ENCODE measurements around the gene CACNA1F. TPM values are rescaled to one million over a fixed set of nuclear protein-coding genes. Genes with fewer than 3 reads are reported as not detected.

The CACNA1F gene
- total RNA-seq, 1 experiment from 2014 or later, result not detected

DNA sequence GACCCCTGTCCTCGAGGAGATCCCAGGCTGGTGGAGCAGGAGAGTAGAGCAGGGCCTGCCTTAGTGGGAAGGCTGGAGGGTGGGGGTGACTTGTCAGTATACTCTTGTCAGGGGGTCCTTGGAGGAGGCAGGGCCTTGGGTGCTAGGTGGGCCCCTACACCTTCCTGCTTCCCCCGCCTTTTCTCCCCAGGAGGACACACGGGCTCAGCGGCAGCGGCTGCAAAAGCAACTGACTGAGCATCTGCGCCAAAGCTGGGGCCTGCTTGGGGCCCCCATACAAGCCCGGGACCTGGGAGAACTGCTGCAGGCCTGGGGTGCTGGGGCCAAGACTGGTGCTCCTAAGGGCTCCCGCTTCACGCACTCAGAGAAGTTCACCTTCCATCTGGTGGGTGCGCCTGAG is 13.4 kb upstream of the CACNA1F start:
- POLR2A ChIA-PET (ENCODE audit: unreplicated experiment), result no interaction called here

DNA sequence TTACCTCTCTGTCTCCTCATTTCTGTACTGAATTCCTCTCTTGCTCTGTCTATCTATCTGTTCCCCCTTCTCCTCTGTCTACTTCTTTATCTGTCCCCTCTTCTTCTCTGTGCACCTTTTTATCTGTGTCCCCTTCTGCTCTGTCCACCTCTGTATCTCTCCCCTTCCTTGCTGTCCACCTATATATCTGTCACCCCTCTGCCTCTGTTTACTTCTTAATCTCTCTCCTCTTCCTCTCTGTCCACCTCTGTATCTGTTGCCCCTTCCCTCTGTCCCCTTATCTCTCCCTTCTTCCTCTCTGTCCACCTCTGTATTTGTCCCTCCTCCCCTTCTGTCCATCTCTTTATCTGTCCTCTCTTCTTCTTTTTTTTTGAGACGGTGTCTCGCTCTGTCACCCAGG is 11.1 kb upstream of the CACNA1F start:
- no peak for ATAC-seq
- TF ChIP-seq EZH2phosphoT487 (IDR thresholded peaks at IDR 0.05; ENCODE audit: borderline replicate concordance, low read length) (no peak), EZH2 (IDR thresholded peaks at IDR 0.05; ENCODE audit: low read length, unreplicated experiment) (no peak)
- TF ChIP-seq, protein P1, sequence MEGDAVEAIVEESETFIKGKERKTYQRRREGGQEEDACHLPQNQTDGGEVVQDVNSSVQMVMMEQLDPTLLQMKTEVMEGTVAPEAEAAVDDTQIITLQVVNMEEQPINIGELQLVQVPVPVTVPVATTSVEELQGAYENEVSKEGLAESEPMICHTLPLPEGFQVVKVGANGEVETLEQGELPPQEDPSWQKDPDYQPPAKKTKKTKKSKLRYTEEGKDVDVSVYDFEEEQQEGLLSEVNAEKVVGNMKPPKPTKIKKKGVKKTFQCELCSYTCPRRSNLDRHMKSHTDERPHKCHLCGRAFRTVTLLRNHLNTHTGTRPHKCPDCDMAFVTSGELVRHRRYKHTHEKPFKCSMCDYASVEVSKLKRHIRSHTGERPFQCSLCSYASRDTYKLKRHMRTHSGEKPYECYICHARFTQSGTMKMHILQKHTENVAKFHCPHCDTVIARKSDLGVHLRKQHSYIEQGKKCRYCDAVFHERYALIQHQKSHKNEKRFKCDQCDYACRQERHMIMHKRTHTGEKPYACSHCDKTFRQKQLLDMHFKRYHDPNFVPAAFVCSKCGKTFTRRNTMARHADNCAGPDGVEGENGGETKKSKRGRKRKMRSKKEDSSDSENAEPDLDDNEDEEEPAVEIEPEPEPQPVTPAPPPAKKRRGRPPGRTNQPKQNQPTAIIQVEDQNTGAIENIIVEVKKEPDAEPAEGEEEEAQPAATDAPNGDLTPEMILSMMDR (conservative IDR thresholded peaks at IDR 0.05; ENCODE audit: low read depth, low read length), result no peak
- ChIA-PET POLR2A (ENCODE audit: unreplicated experiment) (no interaction called here), CTCF (no interaction called here)
- H3K27ac ChIP-seq (ENCODE audit: low read length), result no peak overlapping the region
- no peaks in the 10 kb centered on the region for H3K79me2 ChIP-seq (ENCODE audit: low read length)
- H3K36me3 ChIP-seq (ENCODE audit: low read depth, low read length), result no peaks in the 10 kb centered on the region
- no TSS peak for BruUV-seq (replicated peaks)
- H3K27me3 ChIP-seq (ENCODE audit: low read length), result no peaks in the 10 kb centered on the region
- no peaks in the 10 kb centered on the region for H4K20me1 ChIP-seq (ENCODE audit: low read length)
- DNase-seq, result no peak
- H3K9me3 ChIP-seq (ENCODE audit: low read length), result no peaks in the 10 kb centered on the region
- intact Hi-C loops (cut with micrococcal nuclease), result no loop called here
- H3K4me1 ChIP-seq (ENCODE audit: insufficient read depth, low read length), result peaks cover 9% of the 10 kb centered on the region
- no peak overlapping the region for H3K9ac ChIP-seq (ENCODE audit: low read length)
- H2AFZ ChIP-seq (ENCODE audit: low read length), result no peak overlapping the region
- no peak overlapping the region for H3K4me3 ChIP-seq (ENCODE audit: low read length)
- H3F3A ChIP-seq (ENCODE audit: low read length, unreplicated experiment), result no peaks in the 10 kb centered on the region
- H3K4me2 ChIP-seq (ENCODE audit: low read length), result no peak overlapping the region
- H3K9me2 ChIP-seq (replicated peaks; ENCODE audit: low read length), result no peaks in the 10 kb centered on the region

More for the DNA sequence above, 13.4 kb upstream of the CACNA1F start:
- no peaks in the 10 kb centered on the region for H3K9me2 ChIP-seq (replicated peaks; ENCODE audit: low read length)
- no peak overlapping the region for H2AFZ ChIP-seq (ENCODE audit: low read length)
- no peaks in the 10 kb centered on the region for H3K9me3 ChIP-seq (ENCODE audit: low read length)
- no TSS peak for BruUV-seq (replicated peaks)
- ATAC-seq (no peak), DNase-seq (no peak)
- no peaks in the 10 kb centered on the region for H4K20me1 ChIP-seq (ENCODE audit: low read length)
- no peaks in the 10 kb centered on the region for H3K79me2 ChIP-seq (ENCODE audit: low read length)
- CTCF ChIA-PET, result no interaction called here
- no peak overlapping the region for H3K9ac ChIP-seq (ENCODE audit: low read length)
- H3K4me2 ChIP-seq (ENCODE audit: low read length), result no peak overlapping the region
- no peaks in the 10 kb centered on the region for H3K36me3 ChIP-seq (ENCODE audit: low read depth, low read length)
- no peak overlapping the region for H3K4me3 ChIP-seq (ENCODE audit: low read length)
- peaks cover 9% of the 10 kb centered on the region for H3K4me1 ChIP-seq (ENCODE audit: insufficient read depth, low read length)
- intact Hi-C loops (cut with micrococcal nuclease), result no loop called here
- no peaks in the 10 kb centered on the region for H3K27me3 ChIP-seq (ENCODE audit: low read length)
- no peak overlapping the region for H3K27ac ChIP-seq (ENCODE audit: low read length)
- TF ChIP-seq EZH2 (IDR thresholded peaks at IDR 0.05; ENCODE audit: low read length, unreplicated experiment) (no peak), EZH2phosphoT487 (IDR thresholded peaks at IDR 0.05; ENCODE audit: borderline replicate concordance, low read length) (no peak)
- TF ChIP-seq, protein P1 (conservative IDR thresholded peaks at IDR 0.05; ENCODE audit: low read depth, low read length), result no peak
- no peaks in the 10 kb centered on the region for H3F3A ChIP-seq (ENCODE audit: low read length, unreplicated experiment)

DNA sequence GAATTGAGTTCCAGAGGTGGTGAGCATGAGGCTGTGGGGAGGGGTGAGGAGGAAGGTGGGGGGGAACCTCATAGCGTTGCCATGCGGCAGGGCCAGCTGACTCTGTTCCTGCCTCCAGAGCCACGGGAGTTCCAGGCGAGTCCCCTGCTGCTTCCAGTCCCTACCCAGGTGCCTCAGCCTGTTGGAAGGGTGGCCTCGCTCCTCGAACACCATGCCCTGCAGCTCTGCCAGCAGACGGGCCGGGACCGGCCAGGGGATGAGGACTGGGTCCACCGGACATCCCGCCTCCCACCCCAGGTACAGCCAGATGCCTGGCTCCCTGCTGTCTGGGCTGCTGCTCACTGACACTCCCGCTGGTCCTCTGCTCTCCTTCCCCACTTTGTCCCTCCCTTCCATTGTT is 10.0 kb upstream of the CACNA1F start:
- H3K79me2 ChIP-seq (ENCODE audit: low read length), result no peaks in the 10 kb centered on the region
- DNase-seq (no peak), ATAC-seq (no peak)
- no peak overlapping the region for H2AFZ ChIP-seq (ENCODE audit: low read length)
- H3K9me3 ChIP-seq (ENCODE audit: low read length), result no peaks in the 10 kb centered on the region
- H3K9me2 ChIP-seq (replicated peaks; ENCODE audit: low read length), result no peaks in the 10 kb centered on the region
- no peak overlapping the region; the same call in 1 of the 2 replicates for H3K27ac ChIP-seq (ENCODE audit: low read length)
- no peaks in the 10 kb centered on the region for H3K36me3 ChIP-seq (ENCODE audit: low read depth, low read length)
- BruUV-seq (replicated peaks), result no TSS peak
- ChIA-PET CTCF (no interaction called here), POLR2A (ENCODE audit: unreplicated experiment) (no interaction called here)
- H3F3A ChIP-seq (ENCODE audit: low read length, unreplicated experiment), result no peaks in the 10 kb centered on the region
- peaks cover 9% of the 10 kb centered on the region for H3K4me1 ChIP-seq (ENCODE audit: insufficient read depth, low read length)
- TF ChIP-seq EZH2phosphoT487 (IDR thresholded peaks at IDR 0.05; ENCODE audit: borderline replicate concordance, low read length) (no peak), EZH2 (IDR thresholded peaks at IDR 0.05; ENCODE audit: low read length, unreplicated experiment) (no peak)
- TF ChIP-seq, protein P1 (conservative IDR thresholded peaks at IDR 0.05; ENCODE audit: low read depth, low read length), result no peak
- H3K4me2 ChIP-seq (ENCODE audit: low read length), result no peak overlapping the region
- no peak overlapping the region for H3K9ac ChIP-seq (ENCODE audit: low read length)
- intact Hi-C loops (cut with micrococcal nuclease), result no loop called here
- H3K27me3 ChIP-seq (ENCODE audit: low read length), result no peaks in the 10 kb centered on the region
- H4K20me1 ChIP-seq (ENCODE audit: low read length), result no peaks in the 10 kb centered on the region
- no peak overlapping the region for H3K4me3 ChIP-seq (ENCODE audit: low read length)
